ENCODE results near the gene CDK6. TPM values are rescaled to one million over a fixed set of nuclear protein-coding genes. Genes with fewer than 3 reads are reported as not detected.

The CDK6 gene
- total and polyA plus RNA-seq, 2 experiments from 2014 or later, result 7.4 to 23.7 TPM

DNA sequence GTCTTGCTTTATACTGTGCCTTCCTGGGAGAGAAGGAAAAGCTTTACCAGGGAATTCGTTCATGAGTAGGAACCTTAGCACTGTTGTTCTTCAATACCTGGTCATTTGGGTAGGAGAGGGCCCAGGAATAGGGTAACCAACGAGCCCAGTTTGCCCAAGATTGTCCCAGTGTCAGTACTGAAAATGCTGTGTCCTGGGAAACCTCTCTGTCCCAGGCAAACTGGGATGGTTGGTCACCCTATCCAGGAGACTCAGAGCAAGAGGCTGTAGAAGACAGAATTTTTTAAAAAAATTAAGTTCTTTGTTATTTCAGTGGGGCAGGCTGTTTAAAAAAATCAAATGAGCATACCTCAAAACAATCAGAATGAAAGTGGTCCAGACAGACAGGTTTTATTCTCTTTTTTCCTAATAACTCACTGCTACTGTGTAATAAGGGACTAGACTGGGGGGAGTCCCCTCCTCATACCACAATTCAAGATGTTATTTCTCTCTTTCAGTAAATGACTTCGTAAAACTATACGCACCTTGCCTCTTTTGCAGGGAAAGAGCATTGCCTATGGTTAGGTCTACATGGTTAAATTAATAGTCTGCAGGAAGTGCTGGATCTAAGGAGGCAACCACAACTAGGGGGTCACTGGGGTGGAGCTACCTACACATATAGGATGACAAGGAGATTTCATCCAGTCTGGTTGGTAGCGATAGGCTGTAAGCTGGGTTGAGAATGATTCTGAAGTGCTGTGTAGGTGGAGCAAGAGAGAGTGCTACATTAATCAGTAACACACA, 205.1 kb downstream of the CDK6 start (continued):
- TF ChIP-seq, protein P1, sequence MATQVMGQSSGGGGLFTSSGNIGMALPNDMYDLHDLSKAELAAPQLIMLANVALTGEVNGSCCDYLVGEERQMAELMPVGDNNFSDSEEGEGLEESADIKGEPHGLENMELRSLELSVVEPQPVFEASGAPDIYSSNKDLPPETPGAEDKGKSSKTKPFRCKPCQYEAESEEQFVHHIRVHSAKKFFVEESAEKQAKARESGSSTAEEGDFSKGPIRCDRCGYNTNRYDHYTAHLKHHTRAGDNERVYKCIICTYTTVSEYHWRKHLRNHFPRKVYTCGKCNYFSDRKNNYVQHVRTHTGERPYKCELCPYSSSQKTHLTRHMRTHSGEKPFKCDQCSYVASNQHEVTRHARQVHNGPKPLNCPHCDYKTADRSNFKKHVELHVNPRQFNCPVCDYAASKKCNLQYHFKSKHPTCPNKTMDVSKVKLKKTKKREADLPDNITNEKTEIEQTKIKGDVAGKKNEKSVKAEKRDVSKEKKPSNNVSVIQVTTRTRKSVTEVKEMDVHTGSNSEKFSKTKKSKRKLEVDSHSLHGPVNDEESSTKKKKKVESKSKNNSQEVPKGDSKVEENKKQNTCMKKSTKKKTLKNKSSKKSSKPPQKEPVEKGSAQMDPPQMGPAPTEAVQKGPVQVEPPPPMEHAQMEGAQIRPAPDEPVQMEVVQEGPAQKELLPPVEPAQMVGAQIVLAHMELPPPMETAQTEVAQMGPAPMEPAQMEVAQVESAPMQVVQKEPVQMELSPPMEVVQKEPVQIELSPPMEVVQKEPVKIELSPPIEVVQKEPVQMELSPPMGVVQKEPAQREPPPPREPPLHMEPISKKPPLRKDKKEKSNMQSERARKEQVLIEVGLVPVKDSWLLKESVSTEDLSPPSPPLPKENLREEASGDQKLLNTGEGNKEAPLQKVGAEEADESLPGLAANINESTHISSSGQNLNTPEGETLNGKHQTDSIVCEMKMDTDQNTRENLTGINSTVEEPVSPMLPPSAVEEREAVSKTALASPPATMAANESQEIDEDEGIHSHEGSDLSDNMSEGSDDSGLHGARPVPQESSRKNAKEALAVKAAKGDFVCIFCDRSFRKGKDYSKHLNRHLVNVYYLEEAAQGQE (IDR thresholded peaks at IDR 0.05; ENCODE audit: unreplicated experiment), result no peak
- TF ChIP-seq CREB1 (CRISPR knock-in tag; IDR thresholded peaks at IDR 0.05; ENCODE audit: low read depth), result no peak
- TF ChIP-seq ETS1 (IDR thresholded peaks at IDR 0.05), result no peak
- no peak for TF ChIP-seq ZNF114 (CRISPR knock-in tag; IDR thresholded peaks at IDR 0.05)
- no peak for TF ChIP-seq EZH2 (IDR thresholded peaks at IDR 0.05; ENCODE audit: low read depth, unreplicated experiment)
- TF ChIP-seq NANOG (IDR thresholded peaks at IDR 0.05; ENCODE audit: borderline replicate concordance), result no peak

DNA sequence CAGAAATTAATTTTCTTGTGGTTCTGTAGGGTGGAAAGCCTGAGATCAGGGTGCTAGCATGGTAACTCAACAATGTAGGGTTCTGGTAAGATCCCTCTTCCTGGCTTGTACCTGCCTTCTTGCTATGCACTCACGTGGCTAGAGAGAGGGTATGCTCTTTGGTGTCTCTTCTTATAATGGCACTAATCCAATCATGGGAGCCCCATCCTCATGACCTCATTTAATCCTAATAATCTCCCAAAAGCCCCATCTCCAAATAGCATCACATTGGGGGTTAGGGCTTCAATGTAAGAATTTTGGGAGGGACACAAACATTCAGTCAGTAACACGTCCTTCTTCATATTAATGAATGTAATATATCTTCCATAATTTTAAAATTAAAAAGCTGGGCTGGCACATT, 206.6 kb downstream of the CDK6 start:
- Histone ChIP-seq H2AFZ (no peak overlapping the region), H3K4me1 (ENCODE audit: insufficient read depth) (peaks cover 2% of the 10 kb centered on the region), H3K36me3 (ENCODE audit: insufficient read depth) (no peaks in the 10 kb centered on the region), H3K9me2 (ENCODE audit: insufficient read depth) (no peaks in the 10 kb centered on the region), H4K20me1 (replicated peaks; ENCODE audit: insufficient read depth) (no peaks in the 10 kb centered on the region; the same call in 1 of the 2 replicates), H3K27ac (ENCODE audit: low read depth) (no peak overlapping the region), H3K4me2 (no peak overlapping the region), H3K79me2 (replicated peaks; ENCODE audit: insufficient read depth) (no peaks in the 10 kb centered on the region), H3K27me3 (ENCODE audit: insufficient read depth) (no peaks in the 10 kb centered on the region), H3F3A (replicated peaks; ENCODE audit: low read depth) (no peaks in the 10 kb centered on the region), H3K4me3 (no peak overlapping the region)
- no peaks in the 10 kb centered on the region; the same call in 2 of the 3 replicates for H3K9me3 Mint-ChIP-seq
- no peak for DNase-seq (ENCODE audit: low spot score)
- peaks cover 15% of the 10 kb centered on the region; the same call in 2 of the 3 replicates for H3K4me1 Mint-ChIP-seq
- no peaks in the 10 kb centered on the region for H3K36me3 Mint-ChIP-seq (ENCODE audit: low read depth)
- H3K27ac Mint-ChIP-seq, result no peak overlapping the region
- H3K4me3 Mint-ChIP-seq, result no peak overlapping the region
- peaks cover 5% of the 10 kb centered on the region for H3K27me3 Mint-ChIP-seq (ENCODE audit: insufficient read depth, low read depth, poor library complexity)
- ATAC-seq, result no peak
- TF ChIP-seq CREB1 (CRISPR knock-in tag; IDR thresholded peaks at IDR 0.05; ENCODE audit: low read depth) (no peak), NANOG (IDR thresholded peaks at IDR 0.05; ENCODE audit: borderline replicate concordance) (no peak), EZH2phosphoT487 (IDR thresholded peaks at IDR 0.05; ENCODE audit: unreplicated experiment) (no peak), ZNF114 (CRISPR knock-in tag; IDR thresholded peaks at IDR 0.05) (no peak), EZH2 (IDR thresholded peaks at IDR 0.05; ENCODE audit: low read depth, unreplicated experiment) (no peak)
- TF ChIP-seq, protein P2, sequence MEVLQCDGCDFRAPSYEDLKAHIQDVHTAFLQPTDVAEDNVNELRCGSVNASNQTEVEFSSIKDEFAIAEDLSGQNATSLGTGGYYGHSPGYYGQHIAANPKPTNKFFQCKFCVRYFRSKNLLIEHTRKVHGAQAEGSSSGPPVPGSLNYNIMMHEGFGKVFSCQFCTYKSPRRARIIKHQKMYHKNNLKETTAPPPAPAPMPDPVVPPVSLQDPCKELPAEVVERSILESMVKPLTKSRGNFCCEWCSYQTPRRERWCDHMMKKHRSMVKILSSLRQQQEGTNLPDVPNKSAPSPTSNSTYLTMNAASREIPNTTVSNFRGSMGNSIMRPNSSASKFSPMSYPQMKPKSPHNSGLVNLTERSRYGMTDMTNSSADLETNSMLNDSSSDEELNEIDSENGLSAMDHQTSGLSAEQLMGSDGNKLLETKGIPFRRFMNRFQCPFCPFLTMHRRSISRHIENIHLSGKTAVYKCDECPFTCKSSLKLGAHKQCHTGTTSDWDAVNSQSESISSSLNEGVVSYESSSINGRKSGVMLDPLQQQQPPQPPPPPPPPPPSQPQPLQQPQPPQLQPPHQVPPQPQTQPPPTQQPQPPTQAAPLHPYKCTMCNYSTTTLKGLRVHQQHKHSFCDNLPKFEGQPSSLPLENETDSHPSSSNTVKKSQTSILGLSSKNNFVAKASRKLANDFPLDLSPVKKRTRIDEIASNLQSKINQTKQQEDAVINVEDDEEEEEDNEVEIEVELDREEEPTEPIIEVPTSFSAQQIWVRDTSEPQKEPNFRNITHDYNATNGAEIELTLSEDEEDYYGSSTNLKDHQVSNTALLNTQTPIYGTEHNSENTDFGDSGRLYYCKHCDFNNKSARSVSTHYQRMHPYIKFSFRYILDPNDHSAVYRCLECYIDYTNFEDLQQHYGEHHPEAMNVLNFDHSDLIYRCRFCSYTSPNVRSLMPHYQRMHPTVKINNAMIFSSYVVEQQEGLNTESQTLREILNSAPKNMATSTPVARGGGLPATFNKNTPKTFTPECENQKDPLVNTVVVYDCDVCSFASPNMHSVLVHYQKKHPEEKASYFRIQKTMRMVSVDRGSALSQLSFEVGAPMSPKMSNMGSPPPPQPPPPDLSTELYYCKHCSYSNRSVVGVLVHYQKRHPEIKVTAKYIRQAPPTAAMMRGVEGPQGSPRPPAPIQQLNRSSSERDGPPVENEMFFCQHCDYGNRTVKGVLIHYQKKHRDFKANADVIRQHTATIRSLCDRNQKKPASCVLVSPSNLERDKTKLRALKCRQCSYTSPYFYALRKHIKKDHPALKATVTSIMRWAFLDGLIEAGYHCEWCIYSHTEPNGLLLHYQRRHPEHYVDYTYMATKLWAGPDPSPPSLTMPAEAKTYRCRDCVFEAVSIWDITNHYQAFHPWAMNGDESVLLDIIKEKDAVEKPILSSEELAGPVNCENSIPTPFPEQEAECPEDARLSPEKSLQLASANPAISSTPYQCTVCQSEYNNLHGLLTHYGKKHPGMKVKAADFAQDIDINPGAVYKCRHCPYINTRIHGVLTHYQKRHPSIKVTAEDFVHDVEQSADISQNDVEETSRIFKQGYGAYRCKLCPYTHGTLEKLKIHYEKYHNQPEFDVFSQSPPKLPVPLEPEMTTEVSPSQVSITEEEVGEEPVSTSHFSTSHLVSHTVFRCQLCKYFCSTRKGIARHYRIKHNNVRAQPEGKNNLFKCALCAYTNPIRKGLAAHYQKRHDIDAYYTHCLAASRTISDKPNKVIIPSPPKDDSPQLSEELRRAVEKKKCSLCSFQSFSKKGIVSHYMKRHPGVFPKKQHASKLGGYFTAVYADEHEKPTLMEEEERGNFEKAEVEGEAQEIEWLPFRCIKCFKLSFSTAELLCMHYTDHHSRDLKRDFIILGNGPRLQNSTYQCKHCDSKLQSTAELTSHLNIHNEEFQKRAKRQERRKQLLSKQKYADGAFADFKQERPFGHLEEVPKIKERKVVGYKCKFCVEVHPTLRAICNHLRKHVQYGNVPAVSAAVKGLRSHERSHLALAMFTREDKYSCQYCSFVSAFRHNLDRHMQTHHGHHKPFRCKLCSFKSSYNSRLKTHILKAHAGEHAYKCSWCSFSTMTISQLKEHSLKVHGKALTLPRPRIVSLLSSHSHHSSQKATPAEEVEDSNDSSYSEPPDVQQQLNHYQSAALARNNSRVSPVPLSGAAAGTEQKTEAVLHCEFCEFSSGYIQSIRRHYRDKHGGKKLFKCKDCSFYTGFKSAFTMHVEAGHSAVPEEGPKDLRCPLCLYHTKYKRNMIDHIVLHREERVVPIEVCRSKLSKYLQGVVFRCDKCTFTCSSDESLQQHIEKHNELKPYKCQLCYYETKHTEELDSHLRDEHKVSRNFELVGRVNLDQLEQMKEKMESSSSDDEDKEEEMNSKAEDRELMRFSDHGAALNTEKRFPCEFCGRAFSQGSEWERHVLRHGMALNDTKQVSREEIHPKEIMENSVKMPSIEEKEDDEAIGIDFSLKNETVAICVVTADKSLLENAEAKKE (CRISPR knock-in tag; IDR thresholded peaks at IDR 0.05), result no peak
- TF ChIP-seq, protein P1 (IDR thresholded peaks at IDR 0.05; ENCODE audit: unreplicated experiment), result no peak
